ENCODE measurements around the gene EFEMP2.

- TF ChIP-seq CTCF (IDR thresholded peaks at IDR 0.05) (peak in 1 of 4 donors; percentile 24), POLR2A (IDR thresholded peaks at IDR 0.05) (peak; percentile 13)
Observed at GRCh38 chr11:65891219-65892136, 18.9 kb upstream of the EFEMP2 start.
